Inferior parietal cortex (tissue), 1 donor: ENCODE data around the gene EML3.
"Not testable (repeated sequence)": the region's sequence is repeated elsewhere in the genome, so short reads cannot be mapped to it uniquely, and the experiment has no call there.

Experiments used
- DNase-seq: peaks from one replicate; pipeline ENCODE4 v3.0.0-alpha.2; 2016; ENCODE audit errors: extremely low spot score

EML3 gene

DNA sequence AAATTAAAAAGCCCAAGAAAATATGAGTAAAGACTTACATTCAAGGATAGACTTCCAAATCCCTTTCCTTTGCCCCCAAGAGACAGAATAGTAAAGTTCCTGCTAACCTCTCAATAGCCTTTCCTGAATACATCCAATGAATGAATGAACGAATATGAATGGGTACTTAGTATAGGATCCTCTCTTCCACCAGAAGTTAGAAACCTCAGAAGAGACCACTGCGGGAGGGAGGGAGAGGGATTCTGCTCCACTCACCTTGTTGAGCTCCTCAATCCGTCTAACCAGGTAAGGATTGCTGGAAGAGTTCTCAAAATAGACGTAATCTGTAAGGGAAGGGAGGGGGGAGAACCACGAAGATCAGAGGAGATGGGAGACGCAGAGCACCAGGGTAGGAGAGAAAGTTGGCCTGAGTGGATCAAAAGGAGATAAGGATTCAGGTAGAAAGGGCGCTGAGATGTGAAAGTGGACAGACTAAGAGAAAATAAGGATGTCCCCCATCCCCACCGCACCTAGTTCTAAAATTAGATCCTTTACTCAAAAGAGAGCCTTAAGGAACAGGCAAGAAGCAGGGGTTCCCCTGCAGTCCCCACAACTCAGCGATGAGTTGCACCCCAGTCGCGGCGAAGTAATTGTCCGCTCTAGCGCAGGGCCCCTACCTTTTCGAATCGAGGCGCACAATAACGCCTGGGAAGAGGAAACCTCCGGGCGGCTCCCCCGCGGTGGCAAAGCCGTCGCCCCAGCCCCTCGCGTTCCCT is 12.0 kb downstream of the EML3 start:
- DNase-seq = no peak

DNA sequence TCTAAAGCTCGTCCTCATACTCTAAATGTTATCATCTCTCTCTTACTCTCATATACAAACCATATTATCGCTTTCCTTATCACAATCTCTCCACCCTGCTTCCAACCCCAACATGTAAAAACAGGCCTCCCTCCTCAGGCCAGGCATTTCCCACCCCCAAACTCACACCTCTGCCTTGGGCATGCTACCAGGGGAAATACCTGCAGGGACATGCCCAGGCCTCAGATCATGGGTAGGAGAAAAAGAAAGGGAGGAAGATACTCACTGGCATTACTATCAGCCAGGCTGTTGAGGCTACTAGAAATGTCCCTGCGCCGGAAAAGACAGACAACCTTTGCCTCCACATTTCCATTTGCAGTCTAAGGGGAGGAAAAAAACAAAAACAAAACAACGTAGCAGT is 12.7 kb downstream of the EML3 start:
- no peak for DNase-seq

- DNase-seq = peak; percentile 90
These were observed 13.4 kb downstream of the EML3 start for GRCh38 chr11:62599069-62599696.

- DNase-seq = no peak
These were observed 17.5 kb downstream of the EML3 start for GRCh38 chr11:62595124-62595523.

DNA sequence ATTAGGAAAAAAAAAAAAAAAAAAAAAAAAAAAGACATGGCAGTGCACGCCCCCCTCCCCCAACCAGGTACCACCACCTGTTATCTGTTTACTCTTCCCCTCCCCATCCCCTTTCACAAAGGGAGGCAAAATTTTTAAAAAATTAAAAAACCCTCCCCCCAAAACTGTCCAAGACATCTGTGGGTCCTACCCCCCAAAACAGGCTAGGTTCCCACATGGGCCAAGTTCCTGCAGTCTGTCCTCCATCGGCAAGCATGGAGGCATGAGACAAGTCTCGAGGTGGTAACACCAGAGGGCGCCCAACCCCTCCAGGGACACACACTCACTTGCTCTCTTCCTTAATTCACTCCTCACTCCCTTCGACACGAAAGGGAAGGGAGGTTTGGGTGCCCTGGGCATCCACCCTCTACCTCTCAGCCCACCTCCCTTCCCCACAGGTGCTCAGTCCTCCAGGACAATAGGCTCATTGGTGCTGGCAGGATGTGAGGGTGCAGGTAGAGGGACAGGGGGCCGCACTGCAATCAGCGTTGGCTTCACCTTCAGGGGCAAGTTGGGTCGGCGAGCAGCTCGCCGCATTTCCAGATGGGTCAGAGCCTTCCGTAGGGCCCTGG is 19.0 kb downstream of the EML3 start:
- peak; percentile 70 for DNase-seq

DNA sequence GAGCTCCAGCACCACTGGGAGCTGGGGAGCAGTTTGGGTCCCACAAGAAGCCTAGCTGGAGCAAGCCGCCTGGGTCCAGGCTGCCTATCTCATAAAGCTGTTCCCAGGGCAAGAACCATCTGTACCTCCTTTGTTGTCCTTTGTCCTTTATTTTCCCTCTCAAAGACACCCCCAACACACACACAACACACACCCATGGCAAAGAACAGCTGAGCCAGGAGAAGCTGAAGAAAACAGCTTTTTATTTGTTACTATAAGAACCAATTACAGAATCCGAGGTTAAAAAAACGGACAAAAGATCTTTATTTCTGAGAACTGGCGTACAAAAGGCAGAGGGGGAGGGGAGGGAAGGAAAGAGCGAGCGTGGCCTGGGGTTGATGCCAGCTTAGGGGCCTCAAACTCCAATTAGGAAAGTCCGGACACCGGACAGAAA is 19.6 kb downstream of the EML3 start:
- DNase-seq = peak; percentile 49

DNA sequence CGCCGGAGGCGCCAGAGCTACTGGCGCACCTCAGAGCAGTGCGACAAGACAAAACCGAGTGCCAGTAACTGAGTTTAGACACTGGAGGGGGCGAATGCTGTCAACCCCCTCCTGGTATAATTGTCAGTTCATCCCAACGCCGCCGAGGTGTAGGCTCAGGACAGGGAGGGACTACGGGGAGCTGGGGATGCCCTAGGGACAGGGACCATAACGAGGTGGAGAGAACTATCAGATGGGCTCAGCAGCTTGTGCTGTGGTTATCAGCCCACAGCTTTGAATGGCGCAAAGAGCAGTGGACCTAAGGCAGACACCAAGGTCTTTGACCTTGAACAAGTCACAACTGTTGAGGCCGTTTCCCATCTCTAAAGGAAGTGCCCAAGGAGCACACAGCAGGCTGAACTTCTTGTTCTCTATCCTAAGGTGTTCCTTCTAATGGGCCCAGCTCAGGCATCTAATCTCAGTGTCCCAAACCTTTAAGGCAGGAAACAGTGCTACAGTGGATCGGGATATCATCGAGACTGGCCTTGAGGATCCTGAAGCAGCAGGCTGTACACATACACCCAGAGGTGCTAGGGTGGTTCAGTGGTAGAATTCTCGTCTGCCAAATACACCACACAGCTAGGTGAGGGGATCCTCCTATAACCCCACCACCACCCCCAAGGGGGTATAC is 20.3 kb downstream of the EML3 start:
- DNase-seq = peak; percentile 44

DNA sequence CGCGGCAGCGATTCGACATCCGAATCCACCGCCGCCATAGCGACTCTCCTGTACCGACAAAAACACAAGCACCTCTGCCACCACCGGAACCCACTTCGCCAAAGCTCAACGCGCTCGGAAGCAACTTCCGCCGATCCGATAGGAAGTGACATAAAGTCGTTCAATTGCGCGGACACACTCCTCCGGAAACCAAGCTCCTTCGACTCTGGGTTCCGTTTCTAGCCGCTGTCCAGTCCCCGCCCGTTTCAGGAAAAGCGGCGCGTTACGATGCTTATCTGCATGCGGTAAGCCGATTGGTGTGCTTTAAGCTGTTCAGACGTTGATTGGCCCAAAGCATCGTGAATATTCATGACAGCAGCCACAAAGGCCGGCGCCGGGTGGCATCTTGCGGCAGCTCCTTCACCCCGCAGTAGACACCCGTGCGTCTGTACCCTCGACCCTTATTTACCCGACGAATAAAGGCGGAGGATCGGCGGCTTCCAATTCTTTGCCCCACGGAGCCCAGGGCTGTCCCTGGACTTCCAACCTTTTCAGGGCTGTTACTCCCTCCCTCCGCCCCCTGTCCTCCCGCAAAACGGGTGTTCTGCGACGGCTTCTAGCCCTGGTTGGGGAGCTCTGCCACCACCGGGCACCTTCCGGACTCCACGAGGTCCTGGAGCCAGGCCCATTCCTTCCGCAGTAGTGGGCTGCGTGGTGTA is 21.0 kb downstream of the EML3 start, which contains the start of gene TUT1:
Gene TUT1, minus strand, starts transcription at position 76 of the 698 bp plus-strand sequence. Its CDS starts 38 bp downstream, at position 38.
- DNase-seq = peak; percentile 99

DNA sequence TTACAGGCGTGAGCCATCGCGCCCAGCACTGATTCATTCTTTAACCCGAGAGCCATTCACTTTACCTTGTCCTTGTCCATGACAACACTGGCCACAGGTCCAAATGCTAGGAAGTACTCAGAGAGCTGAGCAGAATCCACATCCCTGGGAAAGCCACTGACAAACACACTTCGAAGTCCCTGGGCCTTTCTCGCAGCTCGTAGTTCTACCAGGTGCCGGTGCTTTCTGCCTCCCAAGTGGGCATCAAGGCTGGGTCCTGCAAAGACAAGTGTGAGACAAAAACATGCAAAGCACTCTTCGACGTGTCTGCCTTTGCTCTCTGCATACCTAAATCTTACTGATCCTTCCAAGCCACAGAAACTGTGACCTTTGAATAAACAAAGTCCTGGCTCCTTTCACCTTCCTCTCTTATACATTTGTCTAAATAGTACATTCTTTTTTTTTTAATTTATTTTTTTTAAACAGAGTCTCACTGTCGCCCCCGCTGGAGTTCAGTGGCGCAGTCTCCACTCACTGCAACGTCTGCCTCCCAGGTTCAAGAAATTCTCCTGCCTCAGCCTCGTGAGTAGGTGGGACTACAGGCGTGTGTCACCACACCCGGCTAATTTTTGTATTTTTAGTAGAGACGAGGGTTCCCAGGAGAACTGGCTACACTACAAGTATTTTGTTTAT is 23.5 kb downstream of the EML3 start:
- DNase-seq = no peak

DNA sequence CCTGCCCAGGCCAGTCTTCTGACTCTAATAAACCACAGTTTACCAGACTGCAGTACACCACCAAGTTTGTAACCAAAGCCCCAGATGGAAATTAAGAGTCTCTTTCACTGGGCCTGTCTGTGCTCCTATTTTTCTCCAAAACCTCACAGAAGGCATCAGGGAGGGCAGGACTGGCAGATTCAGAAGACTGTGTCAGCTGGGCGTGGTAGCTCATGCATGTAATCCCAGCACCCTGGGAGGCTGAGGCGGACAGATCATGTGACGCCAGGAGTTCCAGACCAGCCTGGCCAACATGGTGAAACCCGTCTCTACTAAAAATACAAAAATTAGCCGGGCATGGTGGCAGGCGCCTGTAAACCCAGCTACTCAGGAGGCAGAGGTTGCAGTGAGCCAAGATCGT is 27.2 kb downstream of the EML3 start:
- DNase-seq = not testable (repeated sequence)

DNA sequence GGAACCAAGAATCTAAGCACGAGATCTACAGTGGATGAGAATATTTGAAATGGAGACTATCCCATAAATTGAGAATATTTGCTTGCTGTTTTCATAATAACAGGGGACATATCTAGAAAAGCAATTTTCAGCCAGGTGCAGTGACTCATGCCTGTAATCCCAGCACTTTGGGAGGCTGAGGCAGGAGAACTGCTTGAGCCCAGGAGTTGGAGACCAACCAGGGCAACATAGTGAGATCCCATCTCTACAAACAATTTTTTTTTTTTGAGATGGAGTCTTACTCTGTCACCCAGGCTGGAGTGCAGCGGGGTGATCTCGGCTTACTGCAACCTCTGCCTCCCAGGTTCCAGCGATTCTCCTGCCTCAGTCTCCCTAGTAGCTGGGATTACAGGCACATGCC is 30.8 kb downstream of the EML3 start:
- not testable (repeated sequence) for DNase-seq

DNA sequence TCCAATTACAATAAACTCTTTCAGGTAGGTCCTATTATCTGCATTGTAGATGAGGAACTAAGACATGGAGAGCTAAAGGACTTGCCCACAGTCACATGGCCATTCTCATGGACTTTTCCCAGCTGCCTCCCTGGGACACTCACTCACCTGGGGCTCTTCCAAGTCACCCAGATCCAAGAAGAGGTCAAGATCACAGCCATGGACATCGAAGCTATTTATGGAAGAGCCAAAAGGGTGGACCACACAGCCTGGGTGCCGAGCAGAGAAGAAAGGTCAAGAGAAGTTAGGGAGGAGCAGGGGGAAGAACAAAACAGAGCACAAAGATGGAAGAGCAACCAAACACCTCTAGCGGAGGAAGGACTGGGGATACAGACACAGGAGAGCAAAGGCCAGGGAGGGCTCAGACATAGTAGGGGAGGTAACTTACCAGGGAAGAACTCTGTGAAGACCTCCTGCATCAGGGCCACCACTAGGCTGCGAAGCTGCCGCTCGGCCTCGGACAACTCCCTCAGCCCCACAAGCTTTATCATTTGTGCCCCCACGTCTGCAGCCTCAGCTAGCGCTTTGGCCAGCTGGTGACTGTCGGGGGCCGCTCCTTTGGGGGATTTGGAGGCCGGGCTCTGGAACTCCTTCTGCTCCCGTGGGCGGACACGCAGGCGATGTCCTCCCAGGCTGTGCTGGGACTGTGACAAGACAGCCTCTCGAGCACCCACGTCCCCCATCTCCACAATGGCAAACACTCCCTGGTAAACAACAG is 31.4 kb downstream of the EML3 start:
- no peak for DNase-seq

DNA sequence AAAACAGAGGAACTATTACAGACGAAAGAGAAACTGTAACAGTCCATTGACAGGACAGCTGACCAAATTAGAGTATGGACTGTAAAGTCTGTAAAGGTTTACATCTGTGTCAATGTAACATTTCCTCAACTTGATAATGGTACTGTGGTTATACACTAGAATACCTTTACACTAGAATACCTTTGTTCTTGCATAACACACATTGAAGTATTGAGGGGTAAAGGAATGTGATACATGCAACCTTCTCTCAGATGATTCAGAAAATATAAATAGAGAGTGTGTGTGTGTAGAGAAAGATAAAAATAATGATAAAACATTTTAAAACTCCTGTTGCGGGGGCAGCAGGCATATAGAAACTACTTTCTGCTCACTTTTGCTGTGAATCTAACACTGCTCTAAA is 33.3 kb downstream of the EML3 start:
- DNase-seq = no peak

GRCh38 chr11:62578541-62578940 is 34.0 kb downstream of the EML3 start:
- DNase-seq = no peak

- DNase-seq = no peak
These were observed 35.4 kb downstream of the EML3 start for GRCh38 chr11:62577046-62577714.

- DNase-seq = no peak
These were observed 36.7 kb downstream of the EML3 start for GRCh38 chr11:62575837-62576236.

DNA sequence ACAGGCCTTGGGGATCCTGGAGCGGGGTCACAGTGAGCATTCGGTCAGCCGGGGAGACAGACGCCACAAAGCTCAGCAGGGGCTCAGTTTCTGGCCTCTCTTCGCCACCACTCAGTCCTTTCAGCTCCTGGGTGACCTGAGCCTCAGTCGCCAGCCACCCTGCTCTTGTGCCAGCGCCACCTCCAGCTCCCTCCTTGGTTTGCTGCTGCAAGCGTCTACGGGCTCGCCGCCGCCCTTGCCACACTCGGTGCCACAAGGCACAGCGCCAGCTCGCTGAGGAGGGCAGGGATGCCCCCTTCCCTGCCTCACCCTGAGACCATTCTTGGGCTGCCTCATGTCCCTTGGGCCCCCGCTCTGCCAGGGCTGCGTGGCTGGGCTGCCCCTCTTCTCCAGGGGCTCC is 37.4 kb downstream of the EML3 start:
- DNase-seq = no peak

- DNase-seq = peak; percentile 38
These were observed 38.1 kb downstream of the EML3 start for GRCh38 chr11:62574363-62575071.
